NCI-H82 treated with DMSO at 0.1 percent for 48 hours (cell line): ENCODE measurements around the gene GRID2IP.
A peak's percentile ranks its signal among the peaks of the same experiment; 100 is the strongest.
"Not testable (repeated sequence)": the region's sequence is repeated elsewhere in the genome, so short reads cannot be mapped to it uniquely, and the experiment has no call there.

Experiments used
- DNase-seq: peaks from one replicate; lab custom pipeline; 2025; ENCODE audit not compliant: unreplicated experiment; lab: John Stamatoyannopoulos, UW

The GRID2IP gene

DNA sequence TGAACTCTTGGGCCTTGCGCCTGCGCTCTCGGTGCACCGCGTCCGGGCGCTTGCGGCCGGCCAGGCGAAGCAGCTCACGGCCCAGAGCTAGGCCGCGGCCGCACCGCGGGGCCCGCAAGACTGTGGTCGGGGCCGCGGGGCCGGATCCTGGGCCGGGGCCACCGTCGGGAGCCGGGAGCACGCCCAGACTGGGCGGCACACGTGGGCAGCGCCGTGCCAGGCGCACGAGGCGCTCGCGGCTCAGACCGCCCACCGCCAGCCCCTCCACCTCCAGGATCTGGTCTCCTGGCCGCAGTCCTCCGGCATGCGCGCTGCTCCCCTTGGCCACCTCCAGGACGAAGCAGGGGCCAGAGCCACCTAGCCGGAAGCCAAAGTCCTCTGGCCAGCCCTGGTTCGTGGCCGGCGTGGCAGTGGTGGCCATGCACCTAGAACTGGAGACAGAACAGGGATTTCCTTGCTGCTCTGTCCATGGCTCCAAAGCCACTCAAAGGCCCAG, at the start of gene GRID2IP:
GRID2IP (minus strand) TSS at position 446 of the 496 bp plus-strand sequence; CDS start at position 421, 25 bp downstream.
- DNase-seq: no peak

DNA sequence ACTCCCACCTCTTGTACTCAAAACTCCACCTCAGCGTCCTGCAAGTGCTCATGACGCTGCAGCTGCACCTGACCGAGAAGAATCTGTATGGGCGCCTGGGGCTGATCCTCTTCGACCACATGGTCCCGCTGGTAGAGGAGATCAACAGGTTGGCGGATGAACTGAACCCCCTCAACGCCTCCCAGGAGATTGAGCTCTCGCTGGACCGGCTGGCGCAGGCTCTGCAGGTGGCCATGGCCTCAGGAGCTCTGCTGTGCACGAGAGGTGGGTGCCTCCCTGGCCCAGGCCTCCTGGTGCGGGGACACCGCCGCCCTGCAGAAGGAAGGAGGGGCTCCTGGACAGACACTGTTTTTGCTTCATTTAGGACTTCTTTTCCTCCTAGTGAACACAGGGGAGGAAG, 48.8 kb upstream of the GRID2IP start:
- DNase-seq: no peak

DNA sequence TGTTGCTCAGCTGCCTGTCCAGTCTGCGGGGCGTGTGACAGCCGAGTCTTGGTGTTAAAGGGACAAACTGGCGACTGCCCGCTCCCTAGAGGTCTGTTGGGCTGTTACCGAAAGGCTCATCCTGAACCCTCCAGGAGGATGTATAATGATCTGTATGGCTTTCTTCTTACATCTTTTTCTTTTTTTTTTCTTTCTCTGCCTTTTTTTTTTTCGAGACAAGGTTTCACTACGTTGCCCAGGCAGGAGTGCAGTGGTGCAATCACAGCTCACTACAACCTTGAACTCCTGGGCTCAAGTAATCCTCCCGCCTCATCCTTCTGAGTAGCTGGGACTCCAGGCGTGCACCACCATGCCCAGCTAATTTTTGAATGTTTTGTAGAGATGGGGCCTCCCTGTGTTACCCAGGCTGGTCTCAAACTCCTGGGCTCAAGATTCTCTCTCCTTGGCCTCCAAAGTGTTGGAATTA, 39.4 kb upstream of the GRID2IP start:
- no peak for DNase-seq

DNA sequence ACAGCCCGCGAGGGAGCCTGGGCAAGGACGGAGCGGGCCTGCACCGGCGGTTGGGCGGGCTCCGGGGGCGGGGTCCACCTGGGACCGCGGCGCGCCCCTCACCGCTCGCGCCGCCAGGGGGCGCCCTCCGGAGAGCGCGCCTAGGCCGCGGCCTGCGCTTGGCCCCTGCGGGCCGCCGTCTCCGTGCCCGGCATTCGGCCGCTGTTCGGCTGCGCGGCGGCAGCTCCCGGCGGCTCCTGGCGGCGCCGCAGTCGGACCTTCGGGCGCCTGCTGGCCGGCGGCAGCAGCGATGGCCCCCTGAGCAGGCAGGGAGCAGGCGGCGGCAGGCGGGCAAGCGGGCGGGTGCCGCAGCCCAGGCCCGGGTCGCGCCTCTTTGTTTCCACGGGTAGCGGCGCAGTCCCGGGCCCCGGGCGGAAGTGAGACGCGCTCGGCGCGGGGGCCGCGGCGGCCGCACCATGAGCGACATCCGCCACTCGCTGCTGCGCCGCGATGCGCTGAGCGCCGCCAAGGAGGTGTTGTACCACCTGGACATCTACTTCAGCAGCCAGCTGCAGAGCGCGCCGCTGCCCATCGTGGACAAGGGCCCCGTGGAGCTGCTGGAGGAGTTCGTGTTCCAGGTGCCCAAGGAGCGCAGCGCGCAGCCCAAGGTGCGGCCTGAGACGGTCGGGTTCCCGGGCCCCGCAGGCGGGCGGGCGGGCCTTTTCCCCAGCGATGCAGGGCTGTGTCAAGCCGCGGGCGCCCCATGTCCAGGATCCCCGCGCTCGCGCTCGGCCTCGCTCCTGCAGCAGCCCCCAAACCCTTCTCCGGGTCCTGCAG, 38.8 kb upstream of the GRID2IP start, which contains the start of gene INTS15:
INTS15 (plus strand) TSS at position 193 of the 816 bp plus-strand sequence; CDS start at position 456, 263 bp downstream.
- peak; percentile 9 for DNase-seq

DNA sequence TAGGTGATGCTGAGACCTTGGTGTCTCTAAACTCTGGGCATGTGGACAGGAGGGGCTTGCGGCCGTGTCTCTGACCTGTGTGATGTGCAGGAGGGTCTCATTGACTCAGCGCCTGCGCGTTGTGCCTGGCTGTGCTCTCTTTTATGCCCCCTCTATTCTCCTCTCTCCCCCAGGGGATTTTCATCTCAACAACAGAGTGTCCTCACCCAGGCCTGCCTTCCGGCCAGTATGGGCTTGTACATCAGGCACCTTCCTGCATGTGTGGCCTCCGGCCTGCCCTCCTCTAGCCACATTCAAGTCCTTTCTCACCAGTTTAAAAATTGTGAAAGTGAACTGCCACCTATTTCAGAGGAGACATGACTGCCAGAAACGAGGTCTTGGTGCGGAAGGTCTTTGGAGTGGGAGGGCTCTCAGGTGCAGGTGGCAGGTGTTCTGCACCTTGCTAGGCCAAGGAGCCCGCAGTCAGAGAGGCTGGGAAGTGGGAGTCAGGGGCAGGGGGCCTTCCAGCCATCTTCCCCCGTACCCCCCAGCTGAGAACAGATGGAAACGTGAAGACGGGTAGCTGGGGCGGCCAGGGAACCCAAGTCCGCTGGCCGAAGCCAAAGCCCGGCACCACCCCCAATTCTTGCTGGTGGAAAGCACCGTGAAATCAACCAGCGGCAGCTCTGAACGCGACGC, 38.0 kb upstream of the GRID2IP start:
- no peak for DNase-seq

DNA sequence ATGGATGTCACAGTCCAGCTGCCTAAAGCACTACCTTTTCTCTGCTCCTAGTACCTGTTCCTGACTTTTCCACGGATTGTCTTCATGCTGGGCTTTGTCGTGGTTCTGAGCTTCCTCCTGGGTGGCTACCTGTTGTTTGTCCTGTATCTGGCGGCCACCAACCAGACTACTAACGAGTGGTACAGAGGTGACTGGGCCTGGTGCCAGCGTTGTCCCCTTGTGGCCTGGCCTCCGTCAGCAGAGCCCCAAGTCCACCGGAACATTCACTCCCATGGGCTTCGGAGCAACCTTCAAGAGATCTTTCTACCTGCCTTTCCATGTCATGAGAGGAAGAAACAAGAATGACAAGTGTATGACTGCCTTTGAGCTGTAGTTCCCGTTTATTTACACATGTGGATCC, 37.3 kb upstream of the GRID2IP start:
- DNase-seq: no peak

DNA sequence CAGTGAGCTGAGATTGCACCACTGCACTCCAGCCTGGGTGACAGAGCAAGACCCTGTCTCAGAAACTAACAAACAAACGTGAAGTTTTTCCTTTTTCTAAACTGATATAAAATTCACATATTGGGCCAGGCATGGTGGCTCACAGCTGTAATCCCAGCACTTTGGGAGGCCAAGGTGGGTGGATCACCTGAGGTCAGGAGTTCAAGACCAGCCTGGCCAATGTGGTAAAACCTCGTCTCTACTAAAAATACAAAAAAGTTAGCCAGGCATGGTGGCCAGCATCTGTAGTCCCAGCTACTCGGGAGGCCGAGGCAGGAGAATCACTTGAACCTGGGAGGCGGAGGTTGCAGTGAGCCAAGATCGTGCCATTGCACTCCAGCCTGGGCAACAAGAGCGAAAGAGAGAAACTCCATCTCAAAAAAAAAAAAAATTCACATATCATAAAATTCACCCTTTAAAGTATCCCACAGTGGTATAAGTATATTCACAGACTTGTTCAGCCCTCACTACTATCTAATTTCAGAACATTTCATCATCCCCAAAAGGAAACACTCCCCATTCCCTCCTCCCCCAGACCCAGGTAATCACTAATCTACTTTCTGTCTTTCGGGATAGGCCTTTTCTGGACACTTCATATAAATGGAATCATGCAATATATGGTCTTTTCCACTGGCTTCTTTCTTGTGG, 34.6 kb upstream of the GRID2IP start:
- not testable (repeated sequence) for DNase-seq

DNA sequence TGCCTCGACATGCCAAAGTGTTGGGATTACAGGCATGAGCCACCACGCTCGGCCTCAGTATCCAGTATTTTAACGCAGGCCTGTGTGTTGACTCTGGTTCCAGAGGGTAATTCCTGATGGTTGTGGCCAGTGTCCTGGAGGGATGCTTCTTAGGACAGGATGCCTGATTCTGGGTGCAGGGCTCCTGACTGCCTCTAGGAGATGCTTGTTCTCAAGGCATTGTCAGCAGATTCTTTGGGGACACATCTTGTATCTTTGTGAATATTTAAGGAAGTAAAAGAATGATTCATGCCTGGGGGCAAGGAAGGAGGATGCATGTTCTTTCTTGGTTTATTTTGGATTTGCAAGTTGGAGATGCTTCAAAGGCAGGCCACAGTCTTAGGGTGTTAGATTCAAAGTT, 28.2 kb upstream of the GRID2IP start:
- no peak for DNase-seq

DNA sequence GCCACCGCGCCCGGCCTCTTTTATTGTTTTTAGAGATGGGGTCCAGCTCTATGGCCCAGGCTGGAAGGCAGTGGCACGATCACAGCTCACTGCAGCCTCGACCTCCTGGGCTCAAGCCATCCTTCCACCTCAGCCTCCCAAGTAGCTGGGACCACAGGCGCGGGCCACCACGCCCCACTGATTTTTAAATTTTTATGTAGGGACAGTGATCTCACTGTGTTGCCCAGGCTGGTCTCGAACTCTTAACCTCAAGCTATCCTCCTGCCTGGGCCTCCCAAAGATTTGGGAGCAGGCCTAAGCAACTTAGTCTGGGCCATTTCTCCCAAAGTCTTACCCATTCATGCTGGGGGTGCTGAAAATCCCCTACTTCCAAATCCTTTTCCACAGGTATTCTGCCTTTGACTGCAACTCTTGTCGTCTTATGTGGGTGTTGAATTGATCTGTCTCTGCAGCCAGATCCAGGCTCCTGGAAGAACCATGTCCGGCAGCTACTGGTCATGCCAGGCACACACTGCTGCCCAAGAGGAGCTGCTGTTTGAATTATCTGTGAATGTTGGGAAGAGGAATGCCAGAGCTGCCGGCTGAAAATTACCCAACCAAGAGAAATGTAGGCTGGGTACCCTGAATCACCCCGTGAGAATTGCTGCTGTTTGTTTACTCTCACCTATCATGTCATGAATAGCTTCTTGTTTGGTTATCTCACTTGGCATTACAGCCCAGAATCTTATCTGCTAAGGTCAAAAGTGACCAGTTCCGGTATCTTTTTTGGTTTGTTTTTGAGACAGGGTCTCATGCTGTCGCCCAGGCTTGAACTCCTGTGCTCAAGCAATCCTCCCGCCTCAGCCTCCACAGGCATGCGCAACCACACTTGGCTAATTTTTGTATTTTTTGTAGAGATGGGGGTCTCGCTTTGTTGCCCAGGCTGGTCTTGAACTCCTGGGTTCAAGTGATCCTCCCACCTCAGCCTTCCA, 27.1 kb upstream of the GRID2IP start:
- no peak for DNase-seq

DNA sequence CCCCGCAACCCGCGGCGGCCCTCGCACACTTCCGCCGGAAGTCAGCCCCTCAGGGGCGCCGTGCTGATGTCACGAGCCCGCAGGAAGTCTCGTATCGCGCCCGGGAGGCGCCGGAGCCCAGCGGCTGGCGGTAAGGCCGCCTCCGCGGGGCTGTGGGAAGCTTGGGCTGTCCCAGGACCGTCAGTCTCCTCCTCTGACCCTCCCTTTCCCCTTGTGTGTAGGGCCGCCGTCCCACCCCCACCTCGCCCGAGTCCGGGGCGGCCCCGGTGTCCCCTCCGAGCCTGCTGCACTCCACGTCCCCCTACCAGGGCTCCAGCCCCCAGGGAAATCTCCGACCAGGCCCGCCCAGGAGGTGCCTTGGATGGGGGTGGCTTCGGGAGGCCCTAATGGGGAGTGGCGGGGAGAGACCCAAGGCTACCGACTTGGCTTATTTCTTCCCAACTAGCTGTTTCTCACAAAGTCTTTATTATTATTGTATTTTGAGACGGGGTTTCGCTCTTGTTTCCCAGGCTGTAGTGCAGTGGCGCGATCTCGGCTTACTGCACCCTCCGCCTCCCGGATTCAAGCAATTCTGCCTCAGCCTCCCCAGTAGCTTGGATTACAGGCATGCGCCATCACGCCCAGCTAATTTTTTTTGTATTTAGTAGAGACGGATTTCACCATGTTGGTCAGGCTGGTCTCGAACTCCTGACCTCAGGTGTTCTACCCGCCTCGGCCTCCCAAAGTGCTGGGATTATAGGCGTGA, 26.3 kb upstream of the GRID2IP start, which contains the start of gene ZDHHC4:
ZDHHC4 (plus strand) TSS at position 86 of the 745 bp plus-strand sequence. CDS start 3,108 bp downstream, outside the sequence.
- DNase-seq: peak; percentile 47

DNA sequence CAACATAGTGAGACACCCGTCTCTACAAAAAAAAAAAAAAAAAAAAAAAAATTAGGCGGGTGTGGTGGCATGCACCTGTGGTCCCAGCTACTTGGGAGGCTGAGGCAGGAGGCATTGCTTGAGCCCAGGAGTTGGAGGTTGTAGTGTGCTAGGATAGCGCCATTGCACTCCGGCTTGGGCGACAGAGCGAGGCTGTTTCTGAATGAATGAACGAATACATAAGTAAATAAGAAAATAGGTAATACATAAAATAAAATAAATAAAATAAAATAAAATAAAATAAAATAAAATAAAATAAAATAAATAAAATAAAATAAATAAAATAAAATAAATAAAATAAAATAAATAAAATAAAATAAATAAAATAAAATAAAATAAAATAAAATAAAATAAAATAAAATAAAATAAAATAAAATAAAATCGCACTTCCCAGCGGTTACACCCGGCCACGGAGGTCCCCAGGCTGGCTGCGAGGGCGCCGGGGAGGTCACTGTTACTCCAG, 25.7 kb upstream of the GRID2IP start:
- DNase-seq: not testable (repeated sequence)

DNA sequence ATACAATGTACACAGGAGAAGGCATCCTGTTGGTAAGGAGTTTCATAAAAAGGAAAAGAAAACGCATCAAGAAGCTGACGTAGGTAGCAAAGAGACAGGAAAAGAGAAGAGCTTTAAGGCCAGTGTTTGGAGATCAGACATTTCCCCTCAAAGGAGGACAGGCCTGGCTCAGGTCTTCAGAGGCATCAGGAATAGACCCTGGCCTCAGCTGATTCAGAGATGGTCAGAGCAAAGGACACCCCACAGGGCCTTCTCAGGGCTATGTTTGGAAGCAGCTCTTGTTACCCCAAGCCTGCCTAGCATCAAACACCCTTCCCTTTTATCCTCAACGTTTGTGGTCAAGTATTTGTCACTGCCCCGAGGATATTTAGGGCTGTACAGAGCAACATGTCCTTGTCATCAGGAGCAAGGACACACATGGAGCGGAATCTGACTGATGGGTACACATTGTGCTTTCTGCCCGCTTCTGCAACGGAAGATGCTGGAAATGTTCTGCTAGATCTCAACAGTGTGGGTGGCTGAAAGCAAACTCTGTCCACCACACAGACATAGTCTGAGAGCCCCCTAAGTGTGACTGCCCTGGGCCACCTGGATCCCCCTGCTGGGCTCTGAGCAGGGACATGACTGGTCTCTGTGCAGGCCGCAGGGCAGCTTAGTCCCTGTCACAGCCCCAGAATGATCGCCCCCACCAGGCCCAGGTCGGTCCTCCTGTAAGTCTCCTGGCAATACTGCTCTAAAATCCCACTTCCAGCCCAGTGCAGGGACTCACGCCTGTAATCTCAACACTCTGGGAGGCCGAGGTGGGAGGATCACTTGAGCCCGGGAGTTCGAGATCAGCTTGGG, 25.0 kb upstream of the GRID2IP start:
- DNase-seq: no peak

DNA sequence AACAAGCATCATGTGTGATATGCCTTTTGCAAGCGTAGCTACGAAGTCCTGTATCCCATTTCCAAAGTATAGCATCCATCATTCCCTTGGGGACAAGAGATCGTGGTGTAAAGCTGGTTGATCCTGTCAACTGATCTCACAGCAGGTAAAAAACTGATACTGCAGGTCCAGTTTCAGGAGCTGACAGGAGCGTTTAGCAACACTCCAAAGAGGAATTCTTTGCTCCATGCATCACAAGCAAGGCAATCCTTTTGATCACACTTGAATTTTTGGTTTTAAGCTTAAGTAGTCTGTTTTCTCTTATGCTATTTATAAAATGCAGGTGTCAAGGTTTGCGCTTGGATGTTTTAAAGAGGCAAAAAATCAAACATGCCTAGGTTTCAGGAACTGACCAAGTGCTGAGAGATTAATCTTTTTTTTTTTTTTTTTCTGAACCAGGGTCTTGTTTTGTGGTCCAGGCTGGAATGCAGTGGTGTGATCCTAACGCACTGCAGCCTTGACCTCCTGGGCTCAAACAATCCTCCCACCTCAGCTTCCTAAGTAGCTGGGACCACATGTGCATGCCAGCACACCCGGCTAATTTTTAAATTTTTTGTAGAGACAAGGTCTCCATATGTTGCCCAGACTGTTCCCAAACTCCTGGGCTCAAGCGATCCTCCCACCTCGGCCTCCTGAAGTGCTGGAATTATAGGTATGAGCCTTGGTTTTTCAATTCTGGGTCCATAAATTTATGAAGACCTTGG, 24.2 kb upstream of the GRID2IP start:
- DNase-seq: no peak

DNA sequence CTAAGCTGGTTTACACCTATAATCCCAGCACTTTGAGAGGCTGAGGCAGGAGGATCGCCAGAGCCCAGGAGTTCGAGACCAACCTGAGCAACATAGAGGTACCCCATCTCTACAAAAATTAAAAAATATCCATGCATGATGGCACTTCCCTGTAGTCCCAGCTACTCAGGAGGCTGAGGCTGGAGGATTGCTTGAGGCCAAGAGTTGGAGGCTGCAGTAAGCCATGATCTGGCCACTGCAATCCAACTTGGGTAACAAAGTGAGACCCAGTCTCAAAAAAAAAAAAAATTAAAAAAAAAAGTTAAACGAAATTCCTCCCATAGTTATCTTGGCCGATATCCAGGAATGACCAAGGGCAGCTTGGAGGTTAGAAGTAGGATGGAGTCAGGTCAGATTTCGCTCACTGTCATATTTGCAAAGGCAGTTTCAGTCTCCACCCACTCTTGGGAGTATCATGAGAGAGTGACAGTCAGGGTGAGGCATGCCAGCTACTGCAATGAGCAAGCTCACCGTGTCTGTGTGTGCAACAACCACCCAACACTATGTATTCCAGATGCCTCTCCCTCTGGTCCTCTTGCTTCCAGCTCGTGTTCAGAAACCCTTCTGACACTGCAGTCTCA, 20.0 kb upstream of the GRID2IP start:
- no peak for DNase-seq

DNA sequence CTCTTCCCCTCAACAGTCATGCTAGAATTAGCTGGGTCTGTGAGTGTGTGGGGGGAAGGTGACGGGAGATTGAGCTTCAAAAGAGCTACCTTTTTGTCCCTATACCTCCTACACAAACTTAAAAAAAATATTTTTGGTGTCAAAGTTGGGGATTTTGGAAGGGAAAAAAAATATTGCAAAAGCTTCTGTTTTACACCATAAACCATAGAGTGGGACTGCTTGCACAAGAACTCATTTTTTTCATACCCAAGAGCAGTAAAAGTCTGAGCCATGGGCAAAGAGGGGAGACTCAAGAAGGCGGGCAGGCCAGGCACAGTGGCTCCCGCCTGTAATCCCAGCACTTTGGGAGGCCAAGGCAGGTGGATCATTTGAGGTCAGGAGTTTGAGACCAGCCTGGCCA, 16.6 kb upstream of the GRID2IP start:
- DNase-seq: no peak

DNA sequence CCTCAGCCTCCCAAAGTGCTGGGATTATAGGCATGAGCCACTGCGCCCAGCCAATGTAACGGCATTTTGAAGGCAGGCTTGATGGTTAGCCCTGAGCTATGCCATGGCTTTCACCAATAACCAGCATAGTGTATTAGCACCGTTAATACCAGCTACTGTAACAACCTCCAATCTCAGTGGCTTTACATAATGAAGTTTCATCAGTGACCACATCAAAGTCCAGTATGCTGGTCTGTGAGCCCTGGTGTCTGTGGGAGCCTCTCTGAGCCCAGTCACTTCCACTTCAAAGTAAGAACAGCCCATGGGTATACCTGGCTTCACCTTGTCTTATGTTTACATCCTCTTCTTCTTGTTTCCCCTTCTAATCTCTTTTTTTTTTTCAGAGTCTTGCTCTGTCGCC, 14.4 kb upstream of the GRID2IP start:
- DNase-seq: no peak
